Tibial artery (tissue), 4 donors: ENCODE results near the gene KIF6.

Source experiments
- DNase-seq, 2 donors: peaks; one replicate each; pipeline ENCODE4 v3.0.0-alpha.2; 2019
- H3K27ac ChIP-seq, 2 donors: fragments of 200-600 bp; sonication (generic) in 1 of 2; 1 replicate in 1 of 2; 2 replicates in 1 of 2; pipeline ENCODE4 v1.5.1; 2018 to 2019; ENCODE audit warnings: mild to moderate bottlenecking in 1 of 2
- H3K27me3 ChIP-seq, 2 donors: fragments of 200-600 bp; sonication (generic) in 1 of 2; one replicate each; pipeline versions ENCODE4 v1.5.1 to v1.6.0; 2016 to 2019
- H3K36me3 ChIP-seq, 3 donors: fragments of 200-600 bp; sonication (generic) in 2 of 3; one replicate each; pipeline ENCODE4 v1.5.1; 2016 to 2019; ENCODE audit warnings: mild to moderate bottlenecking in 2 of 3
- H3K4me1 ChIP-seq, 4 donors: fragments of 200-600 bp; sonication (generic) in 2 of 4; 1 replicate in 3 of 4; 2 replicates in 1 of 4; pipeline ENCODE4 v1.5.1; 2016 to 2019
- H3K4me3 ChIP-seq, 2 donors: fragments of 200-600 bp; sonication (generic) in 1 of 2; 1 replicate in 1 of 2; 2 replicates in 1 of 2; pipeline ENCODE4 v1.5.1; 2018 to 2019; ENCODE audit warnings: mild to moderate bottlenecking in 2 of 2
- H3K9me3 ChIP-seq, 3 donors: fragments of 200-600 bp; sonication (generic) in 1 of 3; one replicate each; pipeline ENCODE4 v1.5.1; 2016 to 2019
- intact Hi-C: fragments of 100-400 bp; cut with DNase I; formaldehyde crosslinking; loops from one replicate; pipeline ENCODE4 v1.15.0; 2023; ENCODE audit warnings: low total_unique reads
- TF ChIP-seq, protein P1 (sequence below), 2 experiments: fragments of 200-600 bp in 1 of 2; fragments of 450-650 bp in 1 of 2; IDR thresholded peaks; one replicate each; pipeline ENCODE4 v1.5.1; 2017 to 2019; ENCODE audit warnings: antibody characterized with exemption in 2 of 2, mild to moderate bottlenecking in 1 of 2, moderate library complexity in 1 of 2

Gene KIF6

DNA sequence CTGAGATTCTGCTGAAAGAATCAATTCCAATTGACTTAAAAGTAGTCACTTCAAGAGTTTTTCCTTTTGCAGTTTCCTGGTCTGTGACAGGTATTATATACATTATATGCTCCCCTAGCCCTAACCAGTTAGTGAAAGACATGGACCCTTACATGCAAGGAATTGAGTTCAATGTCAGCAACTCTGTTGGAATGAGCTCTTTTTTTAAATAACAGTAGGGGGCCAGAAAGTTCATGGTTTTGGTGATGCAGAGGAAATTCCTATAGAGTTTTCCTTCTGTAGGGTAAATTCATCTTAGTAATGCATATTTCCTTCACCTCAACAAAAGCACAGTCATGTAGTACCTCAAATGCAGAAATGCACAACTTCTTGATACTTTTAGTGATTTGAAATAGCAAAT is 172.2 kb downstream of the KIF6 start:
- TF ChIP-seq, protein P1, sequence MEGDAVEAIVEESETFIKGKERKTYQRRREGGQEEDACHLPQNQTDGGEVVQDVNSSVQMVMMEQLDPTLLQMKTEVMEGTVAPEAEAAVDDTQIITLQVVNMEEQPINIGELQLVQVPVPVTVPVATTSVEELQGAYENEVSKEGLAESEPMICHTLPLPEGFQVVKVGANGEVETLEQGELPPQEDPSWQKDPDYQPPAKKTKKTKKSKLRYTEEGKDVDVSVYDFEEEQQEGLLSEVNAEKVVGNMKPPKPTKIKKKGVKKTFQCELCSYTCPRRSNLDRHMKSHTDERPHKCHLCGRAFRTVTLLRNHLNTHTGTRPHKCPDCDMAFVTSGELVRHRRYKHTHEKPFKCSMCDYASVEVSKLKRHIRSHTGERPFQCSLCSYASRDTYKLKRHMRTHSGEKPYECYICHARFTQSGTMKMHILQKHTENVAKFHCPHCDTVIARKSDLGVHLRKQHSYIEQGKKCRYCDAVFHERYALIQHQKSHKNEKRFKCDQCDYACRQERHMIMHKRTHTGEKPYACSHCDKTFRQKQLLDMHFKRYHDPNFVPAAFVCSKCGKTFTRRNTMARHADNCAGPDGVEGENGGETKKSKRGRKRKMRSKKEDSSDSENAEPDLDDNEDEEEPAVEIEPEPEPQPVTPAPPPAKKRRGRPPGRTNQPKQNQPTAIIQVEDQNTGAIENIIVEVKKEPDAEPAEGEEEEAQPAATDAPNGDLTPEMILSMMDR (IDR thresholded peaks at IDR 0.05), result no peak
- H3K9me3 ChIP-seq, result no peaks in the 10 kb centered on the region
- DNase-seq, result no peak
- H3K4me1 ChIP-seq, result peaks cover 0 to 40% (median 20%) of the 10 kb centered on the region in 4 donors
- no peaks in the 10 kb centered on the region for H3K36me3 ChIP-seq
- H3K4me3 ChIP-seq, result no peak overlapping the region
- H3K27ac ChIP-seq, result no peak overlapping the region
- no peaks in the 10 kb centered on the region for H3K27me3 ChIP-seq
- intact Hi-C loops, result no loop called here

DNA sequence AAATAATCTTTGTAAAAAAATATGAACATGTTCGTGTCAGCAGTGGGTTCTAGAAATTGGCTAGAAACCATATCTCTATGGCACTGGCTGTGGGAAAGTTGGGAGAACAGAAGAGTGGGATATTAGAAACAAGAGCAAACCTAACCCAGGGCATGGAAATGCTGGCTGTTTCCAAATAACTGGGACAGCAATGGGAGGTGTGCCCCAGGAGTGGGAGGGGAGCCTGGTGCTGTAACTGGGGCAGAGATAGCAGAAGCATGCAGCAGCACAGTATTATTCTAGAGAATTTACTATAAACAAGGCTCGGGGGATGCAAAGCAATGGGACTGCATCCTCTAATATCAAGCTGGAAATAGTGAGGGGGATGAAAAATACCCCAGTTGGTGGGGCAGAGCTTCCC is 175.0 kb downstream of the KIF6 start:
- Histone ChIP-seq H3K27ac (no peak overlapping the region), H3K27me3 (no peaks in the 10 kb centered on the region), H3K9me3 (no peaks in the 10 kb centered on the region), H3K4me3 (no peak overlapping the region), H3K36me3 (no peaks in the 10 kb centered on the region), H3K4me1 (peaks cover 0 to 37% (median 20%) of the 10 kb centered on the region in 4 donors)
- intact Hi-C loops, result no loop called here
- DNase-seq, result no peak
- TF ChIP-seq, protein P1 (IDR thresholded peaks at IDR 0.05), result no peak

DNA sequence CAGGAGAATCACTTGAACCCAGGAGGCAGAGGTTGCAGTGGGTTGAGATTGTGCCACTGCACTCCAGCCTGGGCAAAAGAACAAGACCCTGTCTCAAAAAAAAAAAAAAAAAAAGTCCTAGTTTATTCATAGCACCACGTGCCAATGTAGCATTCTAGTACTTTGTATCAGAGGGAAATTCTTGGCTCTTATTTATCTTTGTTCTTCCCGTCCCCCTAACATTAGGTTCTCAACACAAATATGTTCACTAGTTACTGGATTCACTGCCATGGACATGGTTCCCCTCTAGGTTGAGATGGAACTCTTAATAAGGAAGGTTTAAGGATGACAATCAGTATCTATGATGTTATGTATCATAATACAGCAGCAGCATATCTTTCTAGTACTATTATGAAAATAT is 178.5 kb downstream of the KIF6 start:
- Histone ChIP-seq H3K27ac (no peak overlapping the region), H3K4me1 (peaks cover 0 to 36% (median 12%) of the 10 kb centered on the region in 4 donors), H3K36me3 (no peaks in the 10 kb centered on the region), H3K27me3 (no peaks in the 10 kb centered on the region), H3K4me3 (no peak overlapping the region), H3K9me3 (no peaks in the 10 kb centered on the region)
- TF ChIP-seq, protein P1 (IDR thresholded peaks at IDR 0.05), result no peak
- DNase-seq, result no peak
- intact Hi-C loops, result no loop called here

DNA sequence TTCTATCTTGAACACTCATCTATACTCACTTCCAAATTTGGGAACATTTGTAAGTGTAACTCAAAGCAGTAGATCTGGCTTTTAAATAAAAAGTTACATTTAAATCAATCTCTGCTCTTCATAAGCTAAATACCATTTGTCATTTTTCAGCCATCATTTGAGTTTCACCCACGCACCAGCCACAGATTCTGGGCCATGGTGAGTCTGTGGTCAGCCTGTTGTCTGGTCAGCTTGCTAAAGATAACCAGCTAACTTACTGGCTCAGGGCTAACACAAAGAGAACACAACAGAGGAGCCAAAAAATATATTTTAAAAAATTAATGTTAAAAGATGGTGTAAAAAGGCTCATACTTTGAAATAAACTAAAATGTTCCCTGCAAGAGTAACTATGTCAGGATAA is 181.3 kb downstream of the KIF6 start:
- Histone ChIP-seq H3K9me3 (no peaks in the 10 kb centered on the region), H3K36me3 (no peaks in the 10 kb centered on the region), H3K4me3 (no peak overlapping the region), H3K27me3 (no peaks in the 10 kb centered on the region), H3K4me1 (peaks cover 0 to 23% (median 7%) of the 10 kb centered on the region in 4 donors), H3K27ac (peak overlapping the region; percentile 51 to 66)
- TF ChIP-seq, protein P1 (IDR thresholded peaks at IDR 0.05), result no peak
- no peak for DNase-seq
- intact Hi-C loops, result no loop called here

DNA sequence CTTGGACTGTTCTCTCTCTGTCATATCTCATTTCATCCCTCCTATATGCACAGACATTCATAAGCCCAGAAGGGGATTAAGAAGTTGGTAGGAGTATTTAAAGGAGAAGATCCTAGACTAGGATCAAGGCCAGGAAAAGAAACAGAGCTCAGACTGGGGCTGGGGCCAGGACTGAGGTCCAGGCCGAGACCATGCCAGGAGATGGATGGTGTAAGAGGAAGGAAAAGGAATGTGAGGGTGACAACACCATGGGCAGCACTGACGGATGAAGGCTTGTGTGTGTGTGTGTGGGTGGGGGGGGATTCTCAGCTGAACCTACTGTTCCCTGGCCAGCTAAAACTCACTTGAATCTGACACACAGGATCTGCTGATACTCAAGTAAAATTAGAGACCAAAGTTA is 182.1 kb downstream of the KIF6 start:
- H3K9me3 ChIP-seq, result no peaks in the 10 kb centered on the region
- TF ChIP-seq, protein P1 (IDR thresholded peaks at IDR 0.05), result no peak
- DNase-seq, result peak; percentile 71 to 87

DNA sequence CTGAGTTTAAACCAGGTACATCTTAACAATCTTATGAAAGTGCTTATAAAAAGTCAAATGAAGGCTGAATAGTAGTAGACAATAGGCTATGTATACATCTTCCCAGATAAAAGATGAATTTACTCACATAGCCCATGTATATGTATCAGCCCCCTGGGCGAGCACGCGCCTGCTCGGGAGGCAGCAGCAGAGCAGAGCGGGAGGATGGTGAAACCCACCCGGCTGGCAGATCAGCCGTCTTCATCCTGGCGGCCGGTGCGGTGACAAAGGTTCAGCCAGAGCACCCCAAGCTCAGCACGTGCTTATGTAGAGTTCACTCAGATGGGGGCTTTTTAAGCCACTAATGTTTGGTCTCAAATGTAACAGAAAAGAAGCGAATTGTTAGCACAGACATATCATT is 184.8 kb downstream of the KIF6 start:
- H3K36me3 ChIP-seq, result no peaks in the 10 kb centered on the region
- H3K9me3 ChIP-seq, result no peaks in the 10 kb centered on the region
- no peak overlapping the region for H3K27ac ChIP-seq
- DNase-seq, result no peak
- intact Hi-C loops, result no loop called here
- peaks cover 0 to 23% (median 7%) of the 10 kb centered on the region in 4 donors for H3K4me1 ChIP-seq
- TF ChIP-seq, protein P1 (IDR thresholded peaks at IDR 0.05), result no peak
- H3K27me3 ChIP-seq, result no peaks in the 10 kb centered on the region
- H3K4me3 ChIP-seq, result no peak overlapping the region

More for the DNA sequence above, 182.1 kb downstream of the KIF6 start:
- Histone ChIP-seq H3K4me3 (no peak overlapping the region), H3K36me3 (no peaks in the 10 kb centered on the region), H3K4me1 (peaks cover 0 to 23% (median 7%) of the 10 kb centered on the region in 4 donors), H3K27me3 (no peaks in the 10 kb centered on the region), H3K27ac (peak overlapping the region; percentile 51 to 66)
- intact Hi-C loops, result no loop called here
